ENCODE data around the gene SELENON.

Gene SELENON

DNA sequence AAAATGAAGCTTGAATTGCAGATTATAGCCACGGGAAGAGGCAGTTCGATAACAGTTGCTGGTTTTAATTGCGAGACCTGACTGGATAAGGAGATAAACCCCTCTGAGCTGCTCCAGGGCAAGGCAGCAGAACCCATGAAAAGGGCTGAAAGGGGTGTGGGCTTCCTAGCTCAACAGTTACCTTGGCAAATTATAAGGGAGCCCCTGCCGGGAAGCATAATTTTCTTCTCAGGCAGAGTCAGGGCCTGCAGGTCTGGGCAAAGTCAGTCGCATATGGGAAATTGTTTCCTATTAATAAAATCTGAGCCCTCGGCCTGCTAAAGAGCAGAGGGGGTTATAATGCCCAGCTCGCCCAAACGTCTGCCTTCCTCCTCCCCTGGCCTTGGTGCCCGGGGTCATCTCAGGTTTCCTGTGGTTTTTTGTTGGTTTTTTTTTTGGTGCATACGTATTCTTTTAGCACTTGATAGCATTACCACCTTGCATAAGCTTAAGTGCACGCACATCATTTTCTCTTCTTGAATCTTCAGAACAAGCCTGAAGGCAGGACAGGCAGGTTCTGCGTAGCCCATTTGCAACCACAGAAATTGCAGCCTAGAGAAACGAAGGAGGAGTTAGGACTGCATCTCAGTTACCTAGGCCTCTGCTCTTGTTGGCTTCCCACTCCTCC is 33.9 kb upstream of the SELENON start:
- Mint-ChIP-seq H3K4me3 (no peak overlapping the region), H3K9me3 (no peaks in the 10 kb centered on the region), H3K36me3 (ENCODE audit: low read depth) (peaks cover 4% of the 10 kb centered on the region), H3K4me1 (ENCODE audit: low read depth) (peaks cover 2% of the 10 kb centered on the region), H3K27ac (no peak overlapping the region), H3K27me3 (ENCODE audit: low read depth) (peaks cover 27% of the 10 kb centered on the region)
- DNase-seq (ENCODE audit: low spot score), result no peak

DNA sequence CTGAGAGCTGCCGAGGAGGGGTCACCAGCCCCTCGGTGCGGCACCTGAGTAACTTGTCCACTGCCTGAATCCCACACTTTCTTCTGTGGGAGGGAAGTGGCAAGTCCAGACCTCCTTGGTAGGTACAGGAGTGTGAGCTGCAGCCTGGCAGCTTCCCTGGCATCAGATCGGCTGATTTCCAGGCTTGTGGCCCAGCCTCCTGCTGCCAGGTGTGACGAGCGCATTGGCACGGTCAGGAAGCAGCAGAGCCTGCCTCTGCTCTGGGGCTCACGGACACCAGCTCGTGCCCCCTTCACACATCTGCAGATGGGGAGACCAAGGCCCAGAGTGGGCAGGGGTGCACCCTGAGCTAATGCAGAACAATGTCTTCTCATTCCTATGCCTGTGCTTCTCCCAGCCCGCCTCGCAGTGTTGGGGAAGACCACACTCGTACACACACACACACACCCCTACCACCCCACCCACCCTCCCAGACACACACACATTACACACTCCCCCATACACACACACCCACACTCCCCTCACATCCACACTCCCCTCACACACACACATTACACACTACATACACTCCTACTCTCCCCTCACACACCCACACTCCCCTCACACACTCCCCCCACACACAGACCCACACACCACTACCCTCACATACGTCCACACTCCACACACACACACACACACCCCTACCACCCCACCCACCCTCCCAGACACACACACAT is 33.1 kb upstream of the SELENON start:
- Mint-ChIP-seq H3K27me3 (ENCODE audit: low read depth) (peaks cover 32% of the 10 kb centered on the region), H3K27ac (no peak overlapping the region), H3K9me3 (no peaks in the 10 kb centered on the region), H3K4me3 (no peak overlapping the region), H3K36me3 (ENCODE audit: low read depth) (peaks cover 4% of the 10 kb centered on the region), H3K4me1 (ENCODE audit: low read depth) (peaks cover 2% of the 10 kb centered on the region)
- no peak for DNase-seq (ENCODE audit: low spot score)

- H3K9me3 Mint-ChIP-seq, result no peaks in the 10 kb centered on the region
- no peak overlapping the region for H3K27ac Mint-ChIP-seq
- no peak for DNase-seq (ENCODE audit: low spot score)
- H3K4me3 Mint-ChIP-seq, result no peak overlapping the region
- peaks cover 36% of the 10 kb centered on the region for H3K27me3 Mint-ChIP-seq (ENCODE audit: low read depth)
- H3K4me1 Mint-ChIP-seq (ENCODE audit: low read depth), result peaks cover 2% of the 10 kb centered on the region
- H3K36me3 Mint-ChIP-seq (ENCODE audit: low read depth), result peaks cover 4% of the 10 kb centered on the region
These were observed 32.6 kb upstream of the SELENON start for GRCh38 chr1:25767437-25767770.

DNA sequence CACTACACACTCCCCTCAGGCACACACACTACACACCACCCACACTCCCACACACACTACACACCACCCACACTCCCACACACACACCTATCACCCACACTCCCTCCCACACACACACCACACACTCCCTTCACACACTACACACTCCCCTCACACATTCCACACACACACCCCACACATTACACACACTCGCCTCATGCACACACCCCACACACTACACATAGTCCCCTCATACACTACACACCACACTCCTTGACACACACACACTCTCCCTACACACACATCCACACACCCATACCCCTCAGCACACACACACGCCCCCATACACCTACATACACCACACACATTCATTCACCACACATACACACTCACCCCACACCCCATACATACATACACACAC is 31.0 kb upstream of the SELENON start:
- Mint-ChIP-seq H3K4me1 (ENCODE audit: low read depth) (peaks cover 7% of the 10 kb centered on the region), H3K36me3 (ENCODE audit: low read depth) (peaks cover 4% of the 10 kb centered on the region), H3K9me3 (no peaks in the 10 kb centered on the region), H3K4me3 (no peak overlapping the region), H3K27me3 (ENCODE audit: low read depth) (peaks cover 49% of the 10 kb centered on the region), H3K27ac (peak overlapping the region; percentile 35)
- no peak for DNase-seq (ENCODE audit: low spot score)

DNA sequence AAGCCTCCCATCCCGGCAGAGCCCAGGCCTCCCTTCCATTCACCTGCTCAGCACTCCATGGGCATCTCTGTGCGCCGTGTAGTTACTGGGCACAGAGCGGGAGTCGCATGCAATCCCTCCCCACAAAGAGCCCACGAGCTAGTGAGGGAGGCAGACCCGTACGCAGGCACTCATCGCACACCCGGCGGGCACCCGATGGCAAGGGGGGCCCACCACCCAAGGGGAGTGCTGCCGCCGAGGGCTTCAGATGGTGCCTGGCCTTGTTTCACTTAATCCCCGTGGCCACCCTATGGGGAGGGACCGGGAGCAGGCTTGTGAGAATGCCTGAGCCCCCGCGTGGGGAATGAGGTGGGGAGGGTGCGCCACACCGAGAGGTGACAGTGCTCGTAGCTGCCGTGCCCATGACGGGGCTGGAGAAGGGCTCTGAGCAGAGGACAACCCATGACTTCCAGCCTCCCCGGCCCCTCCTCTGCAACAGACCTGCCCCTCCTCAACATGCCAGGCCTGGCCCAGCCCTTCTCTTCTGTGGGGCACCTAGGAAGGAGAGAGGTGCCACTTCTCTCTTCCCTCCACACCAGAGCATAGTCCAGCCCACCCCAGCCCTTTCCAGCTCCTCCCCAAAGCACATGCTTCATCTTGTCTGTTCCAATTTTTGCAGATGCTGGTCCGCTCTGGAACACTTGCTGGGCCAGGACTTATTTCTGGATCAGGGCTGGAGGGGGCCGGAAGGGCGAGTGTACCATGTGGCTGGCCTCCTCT is 30.2 kb upstream of the SELENON start:
- Mint-ChIP-seq H3K9me3 (no peaks in the 10 kb centered on the region), H3K27me3 (ENCODE audit: low read depth) (peaks cover 51% of the 10 kb centered on the region), H3K4me3 (no peak overlapping the region), H3K4me1 (ENCODE audit: low read depth) (peaks cover 13% of the 10 kb centered on the region), H3K36me3 (ENCODE audit: low read depth) (peaks cover 4% of the 10 kb centered on the region), H3K27ac (no peak overlapping the region)
- DNase-seq (ENCODE audit: low spot score), result no peak

DNA sequence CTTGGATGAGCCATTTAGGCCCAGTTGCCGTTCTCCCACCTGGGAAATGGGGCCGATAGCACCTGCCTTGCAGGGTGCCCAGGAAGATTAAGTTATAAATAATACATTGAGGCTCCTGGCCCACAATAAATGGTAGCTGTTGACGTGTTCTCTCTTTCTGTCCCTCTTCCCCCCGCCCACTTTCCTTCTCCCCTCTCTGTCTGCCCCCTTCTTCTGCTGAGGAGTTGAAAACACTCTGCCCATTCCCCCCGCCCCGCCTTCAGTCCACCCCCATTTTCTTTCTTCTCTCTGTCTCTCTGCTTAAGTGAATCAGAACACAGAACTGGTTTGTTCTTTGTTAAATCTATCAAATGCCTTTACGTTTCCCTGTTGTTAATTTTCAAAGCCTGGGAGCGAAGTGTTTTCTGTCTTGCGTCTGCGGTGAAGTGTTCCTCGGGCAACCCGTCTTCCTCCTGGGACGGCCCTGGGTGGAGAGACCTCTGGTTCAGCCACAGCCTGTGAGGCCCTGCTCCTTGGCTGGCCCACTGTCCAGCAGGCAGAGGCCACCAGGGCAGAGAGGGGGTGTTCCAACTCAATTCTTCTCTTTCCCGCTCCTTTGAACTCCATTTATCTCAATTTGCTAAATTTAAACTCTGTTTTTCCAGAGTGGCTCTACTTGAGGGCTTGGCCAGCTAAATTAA is 29.3 kb upstream of the SELENON start:
- Mint-ChIP-seq H3K4me3 (no peak overlapping the region), H3K9me3 (no peaks in the 10 kb centered on the region), H3K4me1 (ENCODE audit: low read depth) (peaks cover 22% of the 10 kb centered on the region), H3K27ac (no peak overlapping the region), H3K27me3 (ENCODE audit: low read depth) (peaks cover 55% of the 10 kb centered on the region), H3K36me3 (ENCODE audit: low read depth) (peaks cover 4% of the 10 kb centered on the region)
- no peak for DNase-seq (ENCODE audit: low spot score)

GRCh38 chr1:25771221-25772114 is 28.5 kb upstream of the SELENON start:
- Mint-ChIP-seq H3K4me3 (no peak overlapping the region), H3K27ac (no peak overlapping the region), H3K4me1 (ENCODE audit: low read depth) (peaks cover 23% of the 10 kb centered on the region), H3K9me3 (no peaks in the 10 kb centered on the region), H3K27me3 (ENCODE audit: low read depth) (peaks cover 56% of the 10 kb centered on the region), H3K36me3 (ENCODE audit: low read depth) (peaks cover 4% of the 10 kb centered on the region)
- no peak for DNase-seq (ENCODE audit: low spot score)

- DNase-seq (ENCODE audit: low spot score), result no peak
- peaks cover 23% of the 10 kb centered on the region for H3K4me1 Mint-ChIP-seq (ENCODE audit: low read depth)
- H3K4me3 Mint-ChIP-seq, result no peak overlapping the region
- peaks cover 61% of the 10 kb centered on the region for H3K27me3 Mint-ChIP-seq (ENCODE audit: low read depth)
- H3K36me3 Mint-ChIP-seq (ENCODE audit: low read depth), result peaks cover 4% of the 10 kb centered on the region
- no peaks in the 10 kb centered on the region for H3K9me3 Mint-ChIP-seq
- no peak overlapping the region for H3K27ac Mint-ChIP-seq
These were observed 27.8 kb upstream of the SELENON start for GRCh38 chr1:25772164-25772563.

DNA sequence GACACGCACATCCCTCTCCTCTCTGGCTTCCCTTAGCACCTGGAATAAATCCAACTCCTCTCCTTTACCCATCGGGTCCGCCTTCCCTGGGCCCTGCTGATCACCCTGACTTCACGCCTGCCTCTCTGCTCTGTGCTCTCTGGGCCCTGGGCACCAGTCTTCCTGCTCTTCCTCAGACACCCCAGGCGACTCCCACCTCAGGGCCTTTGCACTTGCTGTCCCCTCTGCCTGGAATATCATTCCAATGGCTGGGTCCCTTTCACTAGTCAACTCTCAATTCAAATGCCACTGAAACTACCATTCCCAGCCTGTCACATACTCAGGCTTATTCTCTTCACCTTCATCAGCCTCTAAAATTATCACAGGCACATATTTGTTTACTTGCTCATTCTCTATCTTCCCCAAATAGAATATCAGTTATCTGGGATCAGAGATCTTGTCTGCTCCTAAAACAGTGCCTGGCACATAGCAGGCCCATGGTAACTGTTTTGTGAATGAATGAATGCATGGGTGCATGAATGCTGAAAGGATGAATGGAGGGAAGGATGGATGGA is 27.2 kb upstream of the SELENON start:
- no peak for DNase-seq (ENCODE audit: low spot score)
- H3K27me3 Mint-ChIP-seq (ENCODE audit: low read depth), result peaks cover 63% of the 10 kb centered on the region
- H3K4me1 Mint-ChIP-seq (ENCODE audit: low read depth), result peaks cover 23% of the 10 kb centered on the region
- H3K27ac Mint-ChIP-seq, result no peak overlapping the region
- no peak overlapping the region for H3K4me3 Mint-ChIP-seq
- no peaks in the 10 kb centered on the region for H3K9me3 Mint-ChIP-seq
- H3K36me3 Mint-ChIP-seq (ENCODE audit: low read depth), result peaks cover 4% of the 10 kb centered on the region

DNA sequence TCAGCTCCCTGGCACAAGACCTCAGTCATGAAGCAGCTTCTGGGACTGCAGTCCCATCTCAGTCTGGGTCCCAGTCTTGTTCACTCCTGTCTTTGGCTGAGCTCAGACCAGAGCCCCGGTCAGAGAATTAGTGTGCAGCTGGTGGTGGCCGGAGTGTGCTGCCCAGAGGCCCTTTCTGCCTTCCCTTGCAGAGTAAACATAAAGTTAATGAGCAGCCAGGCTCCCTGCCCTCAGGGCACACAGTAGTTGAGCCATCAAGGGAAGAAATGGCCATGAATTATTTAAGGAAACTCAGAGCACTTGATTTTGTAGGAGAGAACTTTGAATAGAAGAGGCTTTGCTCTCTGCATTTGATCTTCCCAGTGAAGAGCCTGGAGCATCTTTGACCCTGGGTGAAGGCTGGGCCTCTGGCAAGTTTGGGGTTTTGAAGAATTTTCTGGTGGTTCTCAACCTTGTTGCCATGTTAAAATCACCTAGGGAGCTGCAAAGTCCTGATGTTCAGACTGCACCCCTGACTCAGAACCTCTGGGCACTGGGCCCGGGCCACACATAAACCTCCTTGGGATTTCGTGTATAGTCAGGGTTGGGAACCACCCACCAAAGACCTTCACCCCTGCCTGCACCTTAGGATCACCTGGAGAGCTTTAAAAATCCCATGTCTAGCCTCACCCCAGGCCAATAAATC is 26.4 kb upstream of the SELENON start:
- Mint-ChIP-seq H3K36me3 (ENCODE audit: low read depth) (peaks cover 3% of the 10 kb centered on the region), H3K4me3 (peak overlapping the region; percentile 8), H3K9me3 (no peaks in the 10 kb centered on the region), H3K27ac (no peak overlapping the region), H3K27me3 (ENCODE audit: low read depth) (peaks cover 66% of the 10 kb centered on the region), H3K4me1 (ENCODE audit: low read depth) (peaks cover 23% of the 10 kb centered on the region)
- DNase-seq (ENCODE audit: low spot score), result no peak

- Mint-ChIP-seq H3K4me3 (peak overlapping the region; percentile 73), H3K36me3 (ENCODE audit: low read depth) (no peaks in the 10 kb centered on the region), H3K4me1 (ENCODE audit: low read depth) (peaks cover 21% of the 10 kb centered on the region), H3K27ac (no peak overlapping the region), H3K27me3 (ENCODE audit: low read depth) (peaks cover 63% of the 10 kb centered on the region), H3K9me3 (no peaks in the 10 kb centered on the region)
- no peak for DNase-seq (ENCODE audit: low spot score)
These were observed 25.7 kb upstream of the SELENON start for GRCh38 chr1:25774206-25774803.

Measured in T-helper 2 cell treated with Interferon-gamma antibody and Interleukin-4, amounts not matched to agents 5 μg/mL and 100 μg/mL, for 36 hours (primary cell).